Measurements from ENCODE around the gene CEP70. TPM values are rescaled to one million over a fixed set of nuclear protein-coding genes. Genes with fewer than 3 reads are reported as not detected.
"Not testable (repeated sequence)": the region's sequence is repeated elsewhere in the genome, so short reads cannot be mapped to it uniquely, and the experiment has no call there.

CEP70 gene
- total and polyA plus RNA-seq, 5 donors = 17.0 to 46.9 (median 38.5) TPM

DNA sequence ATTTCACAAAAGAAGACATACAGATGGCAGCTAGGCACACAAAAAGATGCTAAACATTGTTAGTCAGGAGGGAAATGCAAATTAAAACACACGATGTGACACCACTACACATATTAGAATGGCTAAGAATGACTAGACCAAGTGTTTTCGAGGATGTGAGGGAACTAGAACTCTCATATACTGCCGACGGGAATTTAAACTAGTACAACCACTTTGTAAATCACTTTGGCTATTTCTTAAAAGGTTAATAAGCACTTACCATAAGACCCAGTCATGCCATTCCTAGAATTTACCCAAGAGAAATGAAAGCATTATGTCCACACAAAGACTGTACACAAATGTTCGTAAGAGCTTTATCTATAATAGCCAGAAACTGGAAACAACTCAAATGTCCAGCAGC, 5.6 kb downstream of the CEP70 start:
- intact Hi-C loops (cut with DNase I) = no loop called here
- no peaks in the 10 kb centered on the region for H3K4me1 ChIP-seq (ENCODE audit: control insufficient read depth, insufficient read depth, low read length)
- no peaks in the 10 kb centered on the region for H3K27me3 ChIP-seq (ENCODE audit: control insufficient read depth, insufficient read depth)
- no peak overlapping the region for H3K27ac ChIP-seq (ENCODE audit: low read length)
- DNase-seq (no peak), ATAC-seq (no peak)
- H3K4me3 ChIP-seq (ENCODE audit: low read length) = no peak overlapping the region
- no peaks in the 10 kb centered on the region for H3K9me3 ChIP-seq (ENCODE audit: control insufficient read depth, low read length)
- WGBS = 88% methylated on average over 5 of the region's 5 CpGs

DNA sequence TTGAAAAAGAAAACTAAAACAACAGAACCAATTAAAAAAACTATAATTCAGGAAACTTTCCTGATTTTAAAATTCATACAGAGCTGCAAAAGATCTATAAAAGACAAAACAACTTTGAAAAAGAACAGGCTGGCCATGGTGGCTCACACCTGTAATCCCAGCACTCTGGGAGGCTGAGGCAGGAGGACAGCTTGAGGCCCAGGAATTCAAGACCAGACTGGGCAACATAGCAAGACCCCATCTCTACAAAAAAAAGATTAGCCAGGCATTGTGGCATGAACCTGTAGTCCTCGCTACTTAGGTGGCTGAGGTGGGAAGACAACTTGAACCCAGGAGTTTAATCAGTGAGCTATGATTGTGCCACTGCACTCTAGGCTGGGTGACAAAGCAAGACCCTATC, 6.7 kb downstream of the CEP70 start:
- DNase-seq (no peak), ATAC-seq (no peak)
- 98% methylated on average over 1 of the region's 1 CpG for WGBS
- H3K9me3 ChIP-seq (ENCODE audit: control insufficient read depth, low read length) = no peaks in the 10 kb centered on the region
- intact Hi-C loops (cut with DNase I) = no loop called here
- no peaks in the 10 kb centered on the region for H3K4me1 ChIP-seq (ENCODE audit: control insufficient read depth, insufficient read depth, low read length)
- H3K27ac ChIP-seq (ENCODE audit: low read length) = no peak overlapping the region
- H3K4me3 ChIP-seq (ENCODE audit: low read length) = no peak overlapping the region
- no peaks in the 10 kb centered on the region for H3K27me3 ChIP-seq (ENCODE audit: control insufficient read depth, insufficient read depth)

DNA sequence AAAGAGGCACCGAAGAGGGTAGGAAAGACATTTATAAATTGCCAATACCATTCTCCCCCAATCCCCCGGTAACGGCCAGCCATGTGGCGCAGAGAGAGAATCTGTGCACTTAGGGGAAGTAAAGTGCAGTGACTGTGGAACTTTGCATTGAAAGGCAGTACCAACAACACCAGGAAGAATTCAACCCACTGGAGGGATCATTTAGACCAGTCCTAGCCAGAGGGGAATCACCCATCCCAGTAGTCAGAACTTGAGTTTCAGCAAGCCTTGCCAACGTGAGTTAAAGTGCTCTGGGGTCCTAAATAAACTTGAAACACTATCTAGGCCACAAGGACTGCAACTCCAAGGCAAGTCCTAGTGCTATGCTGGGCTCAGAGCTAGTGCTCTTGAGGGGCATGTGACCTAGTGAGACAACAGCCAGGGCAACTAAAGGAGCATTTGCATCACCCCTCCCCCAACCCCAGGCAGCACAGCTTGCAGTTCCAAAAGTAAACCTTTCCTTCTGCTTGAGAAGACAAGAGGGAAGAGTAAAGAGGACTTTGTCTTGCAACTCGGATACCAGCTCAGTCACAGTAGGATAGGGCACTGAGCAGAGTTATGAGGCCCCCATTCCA, 15.0 kb downstream of the CEP70 start:
- DNase-seq (peak in 1 of 3 donors; percentile 13), ATAC-seq (no peak)
- intact Hi-C loops (cut with DNase I) = no loop called here
- Histone ChIP-seq H3K9me3 (ENCODE audit: control insufficient read depth, low read length) (no peaks in the 10 kb centered on the region), H3K4me3 (ENCODE audit: low read length) (no peak overlapping the region), H3K27me3 (ENCODE audit: control insufficient read depth, insufficient read depth) (no peaks in the 10 kb centered on the region), H3K4me1 (ENCODE audit: control insufficient read depth, insufficient read depth, low read length) (peaks cover 4% of the 10 kb centered on the region), H3K27ac (ENCODE audit: low read length) (no peak overlapping the region)
- WGBS = 88% methylated on average over 6 of the region's 6 CpGs

DNA sequence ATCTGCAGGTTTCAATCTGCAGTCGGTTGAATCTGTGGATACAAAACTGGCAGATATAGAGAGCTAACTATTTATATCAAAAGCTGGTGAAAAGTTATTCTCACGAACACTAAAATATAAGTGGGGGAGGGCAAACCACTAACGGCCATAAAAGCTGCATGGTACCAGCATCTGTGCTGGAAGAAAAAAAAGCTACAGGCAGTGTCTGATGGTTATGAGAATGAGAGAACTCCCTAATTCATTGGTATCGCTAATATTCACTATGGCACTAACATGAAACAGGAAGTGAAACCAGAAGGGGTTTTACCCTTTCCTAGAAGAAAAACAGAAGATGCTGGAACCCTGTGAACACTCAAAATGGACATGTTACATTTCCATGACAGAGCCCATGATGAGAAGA, 15.9 kb downstream of the CEP70 start:
- Histone ChIP-seq H3K27ac (ENCODE audit: low read length) (no peak overlapping the region), H3K4me1 (ENCODE audit: control insufficient read depth, insufficient read depth, low read length) (peaks cover 4% of the 10 kb centered on the region), H3K27me3 (ENCODE audit: control insufficient read depth, insufficient read depth) (no peaks in the 10 kb centered on the region), H3K4me3 (ENCODE audit: low read length) (no peak overlapping the region), H3K9me3 (ENCODE audit: control insufficient read depth, low read length) (no peaks in the 10 kb centered on the region)
- DNase-seq (no peak), ATAC-seq (no peak)
- intact Hi-C loops (cut with DNase I) = no loop called here
- 63% methylated on average over 4 of the region's 4 CpGs for WGBS

DNA sequence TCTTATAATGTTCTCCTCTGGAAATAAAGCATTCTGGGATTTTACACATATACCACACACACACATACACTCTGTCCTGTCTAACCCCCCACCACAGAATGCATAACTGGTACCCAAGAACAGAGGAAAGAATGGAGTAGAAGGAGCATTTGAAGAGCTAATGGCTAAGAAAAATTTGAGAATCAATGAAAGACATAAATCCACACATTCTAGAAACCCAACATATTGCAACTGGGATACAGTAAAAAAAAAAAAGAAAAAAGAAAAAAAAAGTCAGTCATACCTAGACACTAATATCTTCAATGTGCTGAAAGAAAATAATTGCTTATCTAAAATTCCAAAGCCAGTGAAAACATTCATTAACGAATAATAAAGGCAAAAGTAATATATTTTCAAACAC, 20.9 kb downstream of the CEP70 start:
- H3K27me3 ChIP-seq (ENCODE audit: control insufficient read depth, insufficient read depth) = no peaks in the 10 kb centered on the region
- intact Hi-C loops (cut with DNase I) = no loop called here
- no peak for ATAC-seq
- H3K9me3 ChIP-seq (ENCODE audit: control insufficient read depth, low read length) = no peaks in the 10 kb centered on the region
- no peak overlapping the region for H3K4me3 ChIP-seq (ENCODE audit: low read length)
- no peak overlapping the region for H3K27ac ChIP-seq (ENCODE audit: low read length)
- no peak for DNase-seq
- 96% methylated on average over 1 of the region's 1 CpG for WGBS
- H3K4me1 ChIP-seq (ENCODE audit: control insufficient read depth, insufficient read depth, low read length) = no peaks in the 10 kb centered on the region

DNA sequence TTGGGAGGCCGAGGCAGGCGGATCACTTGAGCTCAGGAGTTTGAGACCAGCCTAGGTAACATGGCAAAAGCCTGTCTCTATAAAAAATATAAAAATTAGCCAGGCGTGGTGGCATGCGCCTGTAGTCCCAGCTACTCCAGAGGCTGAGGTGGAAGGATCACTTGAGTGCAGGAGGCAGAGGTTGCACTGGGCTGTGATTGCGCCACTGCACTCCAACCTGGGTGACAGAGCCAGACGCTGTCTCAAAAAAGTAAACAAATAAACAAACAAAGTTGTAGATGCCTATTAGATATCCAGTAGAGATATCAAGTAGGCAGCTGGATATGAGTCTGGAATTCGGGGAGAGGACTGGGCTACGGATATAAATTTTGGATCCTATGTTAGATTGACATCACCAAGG, 24.4 kb downstream of the CEP70 start:
- H3K27ac ChIP-seq (ENCODE audit: low read length); ATAC-seq; DNase-seq; intact Hi-C loops (cut with DNase I); H3K4me3 ChIP-seq (ENCODE audit: low read length); H3K4me1 ChIP-seq (ENCODE audit: control insufficient read depth, insufficient read depth, low read length); H3K9me3 ChIP-seq (ENCODE audit: control insufficient read depth, low read length); H3K27me3 ChIP-seq (ENCODE audit: control insufficient read depth, insufficient read depth): not testable (repeated sequence)
- 96% methylated on average over 8 of the region's 8 CpGs for WGBS

DNA sequence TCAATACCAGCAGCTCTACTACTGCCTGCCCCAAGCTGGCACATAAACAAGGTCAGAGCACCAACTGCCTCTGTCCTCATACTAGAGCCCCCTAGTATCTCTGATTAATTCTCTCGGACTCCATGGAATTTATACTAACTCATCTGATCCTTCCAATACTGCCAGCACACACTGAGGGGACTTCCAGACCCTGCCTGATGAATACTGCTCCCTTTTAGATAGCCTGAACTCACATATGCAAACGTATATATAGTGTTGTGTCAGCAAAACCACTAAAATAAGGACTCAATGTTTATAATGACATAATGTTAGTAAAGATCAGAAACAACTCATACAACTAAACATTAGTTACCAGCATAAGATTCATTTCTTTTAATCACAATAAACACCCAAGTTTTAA, 25.0 kb downstream of the CEP70 start:
- Histone ChIP-seq H3K4me3 (ENCODE audit: low read length) (no peak overlapping the region), H3K27ac (ENCODE audit: low read length) (no peak overlapping the region), H3K9me3 (ENCODE audit: control insufficient read depth, low read length) (no peaks in the 10 kb centered on the region), H3K27me3 (ENCODE audit: control insufficient read depth, insufficient read depth) (no peaks in the 10 kb centered on the region), H3K4me1 (ENCODE audit: control insufficient read depth, insufficient read depth, low read length) (no peaks in the 10 kb centered on the region)
- ATAC-seq (no peak), DNase-seq (no peak)
- 73% methylated on average over 2 of the region's 2 CpGs for WGBS
- intact Hi-C loops (cut with DNase I) = no loop called here

DNA sequence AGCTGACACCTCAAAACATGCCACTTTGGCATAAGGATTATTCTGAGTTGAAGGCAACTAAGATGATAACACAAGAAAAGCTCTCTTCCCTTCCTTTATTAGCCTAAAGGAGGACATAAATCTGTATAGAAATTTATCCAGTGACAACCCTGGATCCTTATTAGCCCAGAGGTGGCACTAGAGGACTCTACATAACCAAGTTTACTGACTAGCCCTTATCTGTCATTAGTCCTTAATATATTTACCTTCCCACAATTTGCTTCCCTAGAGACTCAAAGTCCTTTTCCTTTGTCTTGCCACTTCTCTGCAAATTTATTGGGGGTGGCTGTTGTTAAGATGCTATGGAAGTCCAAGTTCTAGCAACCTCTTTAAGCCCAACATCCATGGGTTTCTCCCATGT, 26.7 kb downstream of the CEP70 start:
- DNase-seq = no peak
- Histone ChIP-seq H3K27ac (ENCODE audit: low read length) (no peak overlapping the region), H3K4me3 (ENCODE audit: low read length) (no peak overlapping the region), H3K27me3 (ENCODE audit: control insufficient read depth, insufficient read depth) (no peaks in the 10 kb centered on the region), H3K9me3 (ENCODE audit: control insufficient read depth, low read length) (no peaks in the 10 kb centered on the region), H3K4me1 (ENCODE audit: control insufficient read depth, insufficient read depth, low read length) (no peaks in the 10 kb centered on the region)
- intact Hi-C loops (cut with DNase I) = no loop called here
- no peak for ATAC-seq

DNA sequence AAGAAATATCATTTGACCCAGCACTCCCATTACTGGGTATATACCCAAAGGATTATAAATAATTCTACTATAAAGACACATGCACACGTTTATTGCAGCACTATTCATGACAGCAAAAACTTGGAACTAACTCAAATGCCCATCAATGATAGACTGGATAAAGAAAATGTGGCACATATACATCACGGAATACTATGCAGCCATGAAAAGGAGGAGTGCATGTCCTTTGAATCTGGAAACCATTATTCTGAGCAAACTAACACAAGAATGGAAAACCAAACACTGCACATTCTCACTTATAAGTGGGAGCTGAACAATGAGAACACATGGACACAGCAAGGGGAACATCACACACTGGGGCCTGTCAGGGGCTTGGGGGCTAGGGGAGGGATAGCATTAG, 27.8 kb downstream of the CEP70 start:
- DNase-seq; intact Hi-C loops (cut with DNase I); H3K4me1 ChIP-seq (ENCODE audit: control insufficient read depth, insufficient read depth, low read length); H3K27ac ChIP-seq (ENCODE audit: low read length); H3K4me3 ChIP-seq (ENCODE audit: low read length); H3K27me3 ChIP-seq (ENCODE audit: control insufficient read depth, insufficient read depth); ATAC-seq; H3K9me3 ChIP-seq (ENCODE audit: control insufficient read depth, low read length): not testable (repeated sequence)
- WGBS = 77% methylated on average over 2 of the region's 2 CpGs

DNA sequence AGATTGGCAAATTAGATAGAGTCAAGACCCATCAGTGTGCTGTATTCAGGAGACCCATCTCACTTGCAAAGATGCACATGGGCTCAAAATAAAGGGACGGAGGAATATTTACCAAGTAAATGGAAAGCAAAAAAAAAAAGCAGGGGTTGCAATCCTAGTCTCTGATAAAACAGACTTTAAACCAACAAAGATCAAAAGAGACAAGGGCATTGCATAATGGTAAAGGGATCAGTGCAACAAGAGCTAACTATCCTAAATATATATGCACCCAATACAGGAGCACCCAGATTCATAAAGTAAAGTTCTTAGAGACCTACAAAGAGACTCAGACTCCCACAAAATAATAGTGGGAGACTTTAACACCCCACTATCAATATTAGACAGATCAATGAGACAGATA, 31.2 kb downstream of the CEP70 start:
- DNase-seq; H3K9me3 ChIP-seq (ENCODE audit: control insufficient read depth, low read length); intact Hi-C loops (cut with DNase I); H3K4me3 ChIP-seq (ENCODE audit: low read length); H3K4me1 ChIP-seq (ENCODE audit: control insufficient read depth, insufficient read depth, low read length); H3K27ac ChIP-seq (ENCODE audit: low read length); H3K27me3 ChIP-seq (ENCODE audit: control insufficient read depth, insufficient read depth); ATAC-seq: not testable (repeated sequence)
- WGBS = 96% methylated on average over 1 of the region's 1 CpG

DNA sequence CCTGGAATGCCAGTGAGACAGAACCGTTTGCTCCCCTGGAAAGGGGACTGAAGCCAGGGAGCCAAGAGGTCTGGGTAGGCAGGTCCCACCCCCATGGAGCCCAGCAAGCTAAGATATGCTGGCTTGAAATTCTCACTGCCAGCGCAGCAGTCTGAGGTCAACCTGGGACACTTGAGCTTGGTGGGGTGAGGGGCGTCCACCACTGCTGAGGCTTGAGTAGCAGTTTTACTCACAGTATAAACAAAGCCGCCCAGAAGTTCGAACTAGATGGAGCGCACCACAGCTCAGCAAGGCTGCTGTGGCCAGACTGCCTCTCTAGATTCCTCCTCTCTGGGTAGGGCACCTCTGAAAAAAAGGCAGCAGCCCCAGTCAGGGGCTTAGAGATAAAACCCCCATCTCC, 33.6 kb downstream of the CEP70 start:
- no peak overlapping the region for H3K27ac ChIP-seq (ENCODE audit: low read length)
- H3K4me1 ChIP-seq (ENCODE audit: control insufficient read depth, insufficient read depth, low read length) = no peaks in the 10 kb centered on the region
- ATAC-seq (no peak), DNase-seq (no peak)
- no peak overlapping the region for H3K4me3 ChIP-seq (ENCODE audit: low read length)
- H3K9me3 ChIP-seq (ENCODE audit: control insufficient read depth, low read length) = no peaks in the 10 kb centered on the region
- 98% methylated on average over 6 of the region's 6 CpGs for WGBS
- H3K27me3 ChIP-seq (ENCODE audit: control insufficient read depth, insufficient read depth) = no peaks in the 10 kb centered on the region
- intact Hi-C loops (cut with DNase I) = no loop called here

DNA sequence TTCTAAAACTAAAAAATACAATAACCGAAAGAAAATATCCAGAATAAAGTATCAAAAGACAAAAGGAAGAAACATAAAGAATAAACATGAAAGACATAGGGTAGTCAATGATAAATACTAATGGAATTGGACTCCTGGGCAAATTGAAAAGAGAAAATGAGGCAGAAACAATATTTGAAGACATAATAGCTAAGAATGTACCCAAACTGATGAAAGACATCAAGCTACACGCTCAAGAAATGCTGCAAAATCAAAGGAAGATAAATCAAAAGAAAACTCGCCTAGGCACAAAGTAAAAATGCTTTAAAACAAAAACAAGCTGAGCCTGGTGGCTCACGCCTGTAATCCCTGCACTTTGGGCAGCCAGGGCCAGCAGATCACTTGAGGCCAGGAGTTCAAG, 34.9 kb downstream of the CEP70 start:
- no peak overlapping the region for H3K27ac ChIP-seq (ENCODE audit: low read length)
- DNase-seq (no peak), ATAC-seq (no peak)
- no peaks in the 10 kb centered on the region for H3K27me3 ChIP-seq (ENCODE audit: control insufficient read depth, insufficient read depth)
- 87% methylated on average over 4 of the region's 4 CpGs for WGBS
- no peaks in the 10 kb centered on the region for H3K9me3 ChIP-seq (ENCODE audit: control insufficient read depth, low read length)
- no peak overlapping the region for H3K4me3 ChIP-seq (ENCODE audit: low read length)
- no peaks in the 10 kb centered on the region for H3K4me1 ChIP-seq (ENCODE audit: control insufficient read depth, insufficient read depth, low read length)
- intact Hi-C loops (cut with DNase I) = no loop called here

Data from right cardiac atrium (tissue), 5 donors.